ENCODE measurements around the gene PIK3CB. TPM values are rescaled to one million over a fixed set of nuclear protein-coding genes. Genes with fewer than 3 reads are reported as not detected.

PIK3CB gene
- total and polyA plus RNA-seq, 2 experiments from 2014 or later, result 14.3 to 23.0 TPM

DNA sequence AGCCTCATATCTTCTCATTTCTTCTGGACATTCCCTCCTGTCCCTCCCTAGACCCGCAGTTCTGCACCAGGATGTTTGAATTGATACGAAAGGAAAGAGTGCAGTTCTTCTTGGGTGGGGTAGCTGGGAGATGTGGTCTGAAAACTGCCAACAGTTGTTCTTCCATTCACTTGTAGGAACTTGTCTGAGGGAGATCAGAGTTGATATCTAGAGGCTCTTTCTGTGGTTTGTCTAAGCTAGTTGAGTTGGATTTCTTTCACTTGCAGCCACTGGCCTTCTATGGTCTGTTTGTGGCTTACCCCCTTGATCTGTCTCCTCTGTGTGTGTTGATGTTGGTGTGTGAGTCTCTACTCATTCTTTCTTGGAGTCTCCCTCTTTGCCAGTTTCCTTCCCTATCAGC is 42.5 kb upstream of the PIK3CB start:
- Histone ChIP-seq H3K9me2 (replicated peaks; ENCODE audit: insufficient read depth) (no peaks in the 10 kb centered on the region), H4K20me1 (ENCODE audit: insufficient read depth, poor library complexity, severe bottlenecking) (no peaks in the 10 kb centered on the region), H2AFZ (no peak overlapping the region), H3K79me2 (no peaks in the 10 kb centered on the region), H3K36me3 (replicated peaks; ENCODE audit: insufficient read depth, low read depth) (no peaks in the 10 kb centered on the region), H3K4me3 (no peak overlapping the region), H3K9me3 (ENCODE audit: low read depth) (no peaks in the 10 kb centered on the region), H3K4me1 (ENCODE audit: insufficient read depth) (no peaks in the 10 kb centered on the region), H3K27ac (no peak overlapping the region), H3K27me3 (no peaks in the 10 kb centered on the region), H3K4me2 (no peak overlapping the region)
- no peak for DNase-seq (ENCODE audit: low spot score)
- 97% methylated on average over 2 of the region's 2 CpGs for WGBS (ENCODE audit: low lambda C conversion rate, missing lambda C conversion rate)
- no peak for TF ChIP-seq EZH2phosphoT487 (IDR thresholded peaks at IDR 0.05; ENCODE audit: low read depth, severe bottlenecking, unreplicated experiment)
- no peak for TF ChIP-seq EZH2 (IDR thresholded peaks at IDR 0.05; ENCODE audit: borderline replicate concordance)
- TF ChIP-seq, protein P1, sequence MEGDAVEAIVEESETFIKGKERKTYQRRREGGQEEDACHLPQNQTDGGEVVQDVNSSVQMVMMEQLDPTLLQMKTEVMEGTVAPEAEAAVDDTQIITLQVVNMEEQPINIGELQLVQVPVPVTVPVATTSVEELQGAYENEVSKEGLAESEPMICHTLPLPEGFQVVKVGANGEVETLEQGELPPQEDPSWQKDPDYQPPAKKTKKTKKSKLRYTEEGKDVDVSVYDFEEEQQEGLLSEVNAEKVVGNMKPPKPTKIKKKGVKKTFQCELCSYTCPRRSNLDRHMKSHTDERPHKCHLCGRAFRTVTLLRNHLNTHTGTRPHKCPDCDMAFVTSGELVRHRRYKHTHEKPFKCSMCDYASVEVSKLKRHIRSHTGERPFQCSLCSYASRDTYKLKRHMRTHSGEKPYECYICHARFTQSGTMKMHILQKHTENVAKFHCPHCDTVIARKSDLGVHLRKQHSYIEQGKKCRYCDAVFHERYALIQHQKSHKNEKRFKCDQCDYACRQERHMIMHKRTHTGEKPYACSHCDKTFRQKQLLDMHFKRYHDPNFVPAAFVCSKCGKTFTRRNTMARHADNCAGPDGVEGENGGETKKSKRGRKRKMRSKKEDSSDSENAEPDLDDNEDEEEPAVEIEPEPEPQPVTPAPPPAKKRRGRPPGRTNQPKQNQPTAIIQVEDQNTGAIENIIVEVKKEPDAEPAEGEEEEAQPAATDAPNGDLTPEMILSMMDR (IDR thresholded peaks at IDR 0.05; ENCODE audit: poor library complexity), result no peak

DNA sequence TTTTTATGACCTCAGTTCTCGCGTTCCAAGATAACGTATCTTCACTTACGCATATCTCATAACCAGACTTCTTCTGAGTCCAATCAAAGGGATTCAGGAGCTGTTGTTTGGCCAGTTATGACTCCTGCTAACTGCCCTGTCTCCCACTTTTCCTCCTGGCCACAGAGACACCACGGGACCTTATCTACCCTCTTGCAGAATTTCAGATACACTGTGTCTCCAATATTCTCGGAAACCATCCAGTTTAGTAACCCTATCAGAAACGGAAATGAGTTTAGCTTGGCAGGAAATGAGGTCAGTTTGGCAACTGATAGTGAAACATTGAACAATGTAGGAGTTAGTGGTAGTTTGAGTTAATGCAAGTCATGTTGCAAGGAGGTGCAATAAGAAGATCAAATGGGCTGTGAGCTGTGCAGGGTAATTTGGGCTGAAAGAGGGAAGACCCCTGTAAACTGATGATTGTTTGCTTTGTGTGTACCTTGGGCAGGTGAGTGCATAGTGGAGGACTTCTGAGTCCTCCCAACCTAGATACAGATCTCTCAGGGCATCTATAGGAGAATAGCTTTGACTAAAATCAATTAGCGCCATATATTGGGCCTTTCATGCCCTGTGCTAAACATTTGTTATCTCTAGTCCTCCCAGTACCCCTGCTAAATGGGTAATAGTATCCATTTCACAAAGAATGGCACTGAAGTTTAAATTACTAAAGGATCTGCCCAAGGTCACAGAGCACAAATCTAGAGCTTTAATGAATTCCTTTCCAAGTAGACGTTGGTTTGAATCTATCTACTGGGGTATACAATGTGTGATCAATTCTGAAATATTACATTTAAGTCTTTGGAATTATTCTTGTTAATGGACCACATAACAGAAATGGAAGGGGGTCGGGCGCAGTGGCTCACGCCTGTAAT is 41.3 kb upstream of the PIK3CB start:
- WGBS (ENCODE audit: low lambda C conversion rate, missing lambda C conversion rate), result 86% methylated on average over 12 of the region's 12 CpGs
- Histone ChIP-seq H2AFZ (no peak overlapping the region), H3K4me1 (ENCODE audit: insufficient read depth) (no peaks in the 10 kb centered on the region), H3K9me3 (ENCODE audit: low read depth) (no peaks in the 10 kb centered on the region), H3K79me2 (no peaks in the 10 kb centered on the region), H4K20me1 (ENCODE audit: insufficient read depth, poor library complexity, severe bottlenecking) (no peaks in the 10 kb centered on the region), H3K27ac (peak overlapping the region; percentile 37), H3K27me3 (no peaks in the 10 kb centered on the region), H3K4me3 (no peak overlapping the region), H3K4me2 (no peak overlapping the region), H3K9me2 (replicated peaks; ENCODE audit: insufficient read depth) (no peaks in the 10 kb centered on the region), H3K36me3 (replicated peaks; ENCODE audit: insufficient read depth, low read depth) (no peaks in the 10 kb centered on the region)
- TF ChIP-seq, protein P1 (IDR thresholded peaks at IDR 0.05; ENCODE audit: poor library complexity), result no peak
- TF ChIP-seq EZH2 (IDR thresholded peaks at IDR 0.05; ENCODE audit: borderline replicate concordance) (no peak), EZH2phosphoT487 (IDR thresholded peaks at IDR 0.05; ENCODE audit: low read depth, severe bottlenecking, unreplicated experiment) (no peak)
- peak; percentile 10 for DNase-seq (ENCODE audit: low spot score)

DNA sequence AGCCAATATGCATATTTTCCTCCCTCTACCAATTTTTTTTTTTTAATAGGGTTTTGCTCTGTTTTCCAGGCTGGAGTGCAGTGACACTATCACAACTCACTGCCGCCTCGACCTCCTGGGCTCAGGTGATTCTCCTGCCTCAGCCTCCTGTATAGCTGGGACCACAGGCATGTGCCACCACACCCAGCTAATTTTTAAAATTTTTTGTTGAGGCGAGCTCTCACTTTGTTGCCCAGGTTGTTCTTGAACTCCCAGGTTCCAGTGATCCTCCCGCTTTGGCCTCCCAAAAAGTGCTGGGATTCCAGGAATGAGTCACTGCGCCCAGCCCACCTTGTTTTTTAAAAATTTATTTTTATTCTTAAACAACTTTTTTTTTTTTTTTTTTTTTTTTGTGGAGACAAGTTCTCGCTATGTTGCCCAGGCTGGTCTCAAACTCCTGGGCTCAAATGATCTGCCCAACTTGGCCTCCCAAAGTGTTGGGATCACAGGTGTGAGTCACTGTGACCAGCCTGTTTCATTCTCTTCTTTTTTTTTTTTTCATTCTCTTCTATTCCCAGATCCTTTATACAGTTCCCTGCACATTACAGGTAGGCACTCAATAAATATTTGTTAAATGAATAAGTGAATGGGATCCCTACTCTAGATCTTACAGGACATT is 40.5 kb upstream of the PIK3CB start:
- Histone ChIP-seq H3K27me3 (no peaks in the 10 kb centered on the region), H3K79me2 (no peaks in the 10 kb centered on the region), H3K4me1 (ENCODE audit: insufficient read depth) (no peaks in the 10 kb centered on the region), H3K4me3 (no peak overlapping the region), H2AFZ (no peak overlapping the region), H3K36me3 (replicated peaks; ENCODE audit: insufficient read depth, low read depth) (no peaks in the 10 kb centered on the region), H3K27ac (no peak overlapping the region), H3K9me3 (ENCODE audit: low read depth) (no peaks in the 10 kb centered on the region), H3K9me2 (replicated peaks; ENCODE audit: insufficient read depth) (no peaks in the 10 kb centered on the region), H3K4me2 (no peak overlapping the region), H4K20me1 (ENCODE audit: insufficient read depth, poor library complexity, severe bottlenecking) (no peaks in the 10 kb centered on the region)
- DNase-seq (ENCODE audit: low spot score), result no peak
- TF ChIP-seq EZH2 (IDR thresholded peaks at IDR 0.05; ENCODE audit: borderline replicate concordance) (no peak), EZH2phosphoT487 (IDR thresholded peaks at IDR 0.05; ENCODE audit: low read depth, severe bottlenecking, unreplicated experiment) (no peak)
- TF ChIP-seq, protein P1 (IDR thresholded peaks at IDR 0.05; ENCODE audit: poor library complexity), result no peak
- WGBS (ENCODE audit: low lambda C conversion rate, missing lambda C conversion rate), result 94% methylated on average over 6 of the region's 6 CpGs

Measured in hepatocyte (in vitro differentiated cells).